ENCODE results near the gene SMARCD3.

Gene SMARCD3

DNA sequence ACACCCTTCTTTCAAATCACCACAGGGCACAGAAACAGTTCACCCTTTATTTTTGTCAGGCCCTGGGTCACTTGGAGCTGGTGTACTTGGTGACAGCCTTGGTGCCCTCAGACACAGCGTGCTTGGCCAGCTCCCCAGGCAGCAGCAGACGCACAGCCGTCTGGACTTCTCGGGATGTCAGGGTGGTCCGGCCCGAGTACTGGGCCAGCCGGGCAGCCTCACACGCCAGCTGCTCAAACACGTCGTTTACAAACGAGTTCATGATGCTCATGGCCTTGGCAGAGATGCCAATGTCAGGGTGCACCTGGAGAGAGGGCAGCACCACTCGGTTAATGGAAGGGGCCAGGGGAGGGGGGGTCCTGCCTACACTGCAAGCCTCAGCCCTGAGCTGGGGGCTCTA lies 40.7 kb downstream of the SMARCD3 start:
- no peak for DNase-seq

- no peak for DNase-seq
Measured at GRCh38 chr7:151207315-151207714, 41.2 kb downstream of the SMARCD3 start.

DNA sequence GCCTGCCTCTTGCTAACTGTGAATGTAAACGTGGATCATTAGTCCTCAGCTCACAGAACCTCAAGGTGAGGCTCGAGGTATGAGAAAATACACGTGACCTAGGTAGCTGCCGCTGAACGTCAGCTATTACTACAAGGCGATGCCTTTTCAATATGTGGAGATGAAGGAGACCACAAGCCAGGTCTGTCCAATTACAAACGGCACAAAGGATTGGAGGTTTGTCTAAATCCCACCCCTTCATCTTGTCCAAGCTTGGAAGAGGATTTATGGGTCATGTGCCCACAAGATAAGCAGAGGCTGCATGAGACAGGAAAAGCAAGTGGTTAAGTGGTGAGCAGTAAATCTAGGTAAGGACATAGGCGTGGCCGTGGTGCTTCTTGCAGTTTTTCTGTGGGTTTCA lies 41.6 kb downstream of the SMARCD3 start:
- no peak for DNase-seq

- no peak for DNase-seq
Measured at GRCh38 chr7:151205730-151206129, 42.8 kb downstream of the SMARCD3 start.

GRCh38 chr7:151204383-151205032 lies 44.0 kb downstream of the SMARCD3 start:
- no peak for DNase-seq

GRCh38 chr7:151202836-151203235 lies 45.7 kb downstream of the SMARCD3 start:
- no peak for DNase-seq

- no peak for DNase-seq
Measured at GRCh38 chr7:151201751-151202150, 46.7 kb downstream of the SMARCD3 start.

DNA sequence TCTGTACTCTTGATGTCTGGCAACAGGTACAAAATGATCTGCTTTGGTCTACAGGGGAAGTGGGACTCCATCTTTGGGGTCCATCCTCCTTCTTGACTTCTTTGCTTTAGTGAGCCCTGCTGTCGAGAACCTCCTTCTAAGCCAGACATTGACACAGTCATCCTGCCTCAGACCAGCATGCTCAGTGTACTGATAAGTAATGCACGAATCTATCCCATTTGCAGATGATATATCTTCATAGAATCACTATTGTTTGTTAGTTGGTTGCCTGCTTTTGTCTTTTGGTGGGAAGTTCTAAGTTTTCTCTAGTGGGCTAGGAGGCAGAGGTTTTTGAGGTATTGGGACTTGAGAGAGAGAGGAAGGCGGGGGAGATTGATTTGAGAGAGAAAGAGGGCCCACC lies 47.1 kb downstream of the SMARCD3 start:
- no peak for DNase-seq

DNA sequence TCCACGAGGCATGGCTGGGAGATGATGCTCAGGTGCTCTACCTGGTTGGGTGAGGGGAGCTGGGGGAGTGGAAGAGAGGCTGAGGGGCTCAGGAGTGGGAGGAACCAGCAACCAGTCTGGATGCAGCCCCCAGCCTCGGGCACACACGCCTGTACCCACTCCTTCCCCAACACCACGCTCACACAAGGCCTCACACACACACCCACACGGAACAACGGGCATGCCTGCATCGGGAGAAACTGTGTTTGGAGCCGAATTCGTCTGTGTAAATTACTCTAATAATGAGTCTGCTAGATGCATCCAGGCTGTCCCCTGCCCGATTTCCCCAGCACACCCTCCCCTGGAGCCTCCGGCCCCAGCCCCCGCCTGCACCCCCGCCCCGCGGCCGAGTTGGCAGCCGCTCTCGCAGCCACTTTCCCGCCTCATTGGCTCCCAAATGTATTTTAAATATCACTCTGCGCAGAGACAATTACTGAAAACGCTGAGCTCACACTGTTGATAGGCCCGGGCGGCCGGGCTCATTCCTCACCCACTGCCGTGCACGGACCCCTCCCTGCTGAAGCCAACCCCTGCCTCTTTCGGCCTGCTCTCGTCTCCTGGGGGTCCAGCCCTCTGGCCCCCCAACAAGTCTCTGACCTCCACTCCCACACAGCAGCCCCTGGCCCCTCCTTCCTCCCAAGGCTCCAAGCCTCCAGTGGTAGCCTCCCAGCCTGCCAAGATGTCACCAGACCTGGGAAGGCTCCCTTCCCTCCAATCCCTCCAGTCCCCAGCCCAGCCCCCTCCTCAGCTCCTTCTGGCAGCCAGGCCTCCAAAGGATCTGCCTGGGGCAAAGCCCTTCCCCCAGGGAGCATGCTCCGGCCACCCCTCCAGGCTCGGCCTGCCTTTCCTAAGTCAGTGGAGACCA lies 49.3 kb downstream of the SMARCD3 start:
- DNase-seq: no peak

- DNase-seq: no peak
Measured at GRCh38 chr7:151197932-151198331, 50.6 kb downstream of the SMARCD3 start.

GRCh38 chr7:151195616-151196450 lies 52.7 kb downstream of the SMARCD3 start:
- no peak for DNase-seq

DNA sequence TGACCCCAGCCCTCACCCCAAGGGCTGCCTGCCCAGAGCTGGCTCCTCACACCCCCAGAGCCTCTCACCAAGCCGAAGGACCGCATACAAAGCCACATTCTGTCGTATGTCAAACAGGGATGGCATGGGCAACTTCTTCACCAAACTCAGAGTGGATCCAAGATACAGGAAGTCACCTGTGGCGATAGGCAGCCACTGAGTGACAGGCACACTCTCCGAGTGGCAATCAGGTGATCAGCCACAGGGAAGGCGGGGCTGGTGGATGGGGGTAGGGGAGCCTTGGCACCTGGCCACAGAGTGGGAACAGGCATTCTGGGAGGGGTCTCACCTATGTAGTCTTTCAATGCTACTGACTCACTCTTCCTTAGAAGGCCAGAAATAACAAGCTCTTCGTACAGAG lies 54.3 kb downstream of the SMARCD3 start:
- no peak for DNase-seq

- no peak for DNase-seq
Measured at GRCh38 chr7:151193203-151193978, 55.1 kb downstream of the SMARCD3 start.

DNA sequence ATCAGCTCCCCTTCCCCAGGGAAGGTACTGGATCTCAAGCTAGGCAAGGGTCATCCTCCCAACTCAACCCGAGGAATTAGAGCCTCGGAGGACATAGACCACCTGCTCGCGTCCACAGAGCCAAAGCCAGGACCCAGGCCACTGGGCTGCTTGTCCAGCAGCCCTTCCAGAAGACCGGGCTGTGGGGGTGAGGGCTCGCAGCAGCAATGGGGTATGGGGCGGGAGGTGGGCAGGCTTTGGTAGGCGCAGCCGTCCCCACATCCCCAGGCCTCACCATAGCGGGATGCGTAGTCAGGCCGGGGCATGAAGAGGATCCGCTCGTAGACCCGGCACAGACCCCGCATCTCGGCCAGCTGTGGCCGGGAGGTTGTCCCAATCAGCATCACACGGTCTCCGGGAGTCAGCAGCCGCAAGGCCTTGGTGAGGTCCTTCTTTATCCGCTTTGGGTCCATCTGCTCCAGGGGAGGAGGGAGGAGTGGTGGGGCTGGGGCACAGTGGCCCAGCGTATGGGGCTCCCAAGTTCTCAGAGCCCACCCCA lies 56.4 kb downstream of the SMARCD3 start:
- DNase-seq: no peak

- no peak for DNase-seq
Measured at GRCh38 chr7:151191544-151191943, 57.0 kb downstream of the SMARCD3 start.

DNA sequence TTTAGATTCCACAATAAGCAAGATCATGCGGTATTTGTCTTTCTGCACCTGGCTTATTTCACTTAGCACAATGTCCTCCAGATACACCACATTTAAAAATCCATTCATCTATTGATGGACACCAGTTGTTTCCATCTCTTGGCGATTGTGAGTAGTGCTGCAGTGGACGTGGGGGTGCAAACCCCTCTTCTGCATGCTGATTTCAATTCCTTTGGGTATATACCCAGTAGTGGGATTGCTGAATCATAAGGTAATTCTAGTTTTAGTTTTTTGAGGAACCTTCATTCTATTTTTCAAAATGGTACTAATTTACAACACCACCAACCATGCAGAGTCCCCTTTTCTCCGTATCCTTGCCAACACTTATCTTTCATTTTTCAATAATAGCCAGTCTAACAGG lies 59.5 kb downstream of the SMARCD3 start:
- no peak for DNase-seq
